ENCODE measurements around the gene PTPRT.

The PTPRT gene

GRCh38 chr20:43015566-43015965 is 174.1 kb downstream of the PTPRT start:
- H3K4me1 ChIP-seq (ENCODE audit: control insufficient read depth in 2 of 2, insufficient read depth in 2 of 2, low read length in 2 of 2) = no peaks in the 10 kb centered on the region
- H3K27me3 ChIP-seq (ENCODE audit: control insufficient read depth in 2 of 2, insufficient read depth in 2 of 2, low read length in 2 of 2) = no peaks in the 10 kb centered on the region
- no peaks in the 10 kb centered on the region for H3K36me3 ChIP-seq (ENCODE audit: control insufficient read depth in 2 of 2, insufficient read depth in 2 of 2, low read length in 2 of 2)
- no peaks in the 10 kb centered on the region for H3K9me3 ChIP-seq (ENCODE audit: control insufficient read depth in 2 of 2, low read length in 2 of 2)
- no peak overlapping the region for H3K27ac ChIP-seq (ENCODE audit: low read depth in 2 of 2, low read length in 2 of 2)
- H3K4me3 ChIP-seq (ENCODE audit: low read length in 2 of 2) = no peak overlapping the region
- H3K9ac ChIP-seq (ENCODE audit: low read depth in 1 of 2, low read length in 2 of 2) = no peak overlapping the region

- H3K27ac ChIP-seq (ENCODE audit: low read depth in 2 of 2, low read length in 2 of 2) = no peak overlapping the region
- H3K9me3 ChIP-seq (ENCODE audit: control insufficient read depth in 2 of 2, low read length in 2 of 2) = no peaks in the 10 kb centered on the region
- no peaks in the 10 kb centered on the region for H3K27me3 ChIP-seq (ENCODE audit: control insufficient read depth in 2 of 2, insufficient read depth in 2 of 2, low read length in 2 of 2)
- H3K36me3 ChIP-seq (ENCODE audit: control insufficient read depth in 2 of 2, insufficient read depth in 2 of 2, low read length in 2 of 2) = no peaks in the 10 kb centered on the region
- H3K9ac ChIP-seq (ENCODE audit: low read depth in 1 of 2, low read length in 2 of 2) = no peak overlapping the region
- H3K4me3 ChIP-seq (ENCODE audit: low read length in 2 of 2) = no peak overlapping the region
- no peaks in the 10 kb centered on the region for H3K4me1 ChIP-seq (ENCODE audit: control insufficient read depth in 2 of 2, insufficient read depth in 2 of 2, low read length in 2 of 2)
These were observed 175.5 kb downstream of the PTPRT start for GRCh38 chr20:43014206-43014605.

- Histone ChIP-seq H3K9me3 (ENCODE audit: control insufficient read depth in 2 of 2, low read length in 2 of 2) (no peaks in the 10 kb centered on the region), H3K36me3 (ENCODE audit: control insufficient read depth in 2 of 2, insufficient read depth in 2 of 2, low read length in 2 of 2) (no peaks in the 10 kb centered on the region), H3K27me3 (ENCODE audit: control insufficient read depth in 2 of 2, insufficient read depth in 2 of 2, low read length in 2 of 2) (no peaks in the 10 kb centered on the region), H3K27ac (ENCODE audit: low read depth in 2 of 2, low read length in 2 of 2) (no peak overlapping the region), H3K9ac (ENCODE audit: low read depth in 1 of 2, low read length in 2 of 2) (no peak overlapping the region), H3K4me3 (ENCODE audit: low read length in 2 of 2) (no peak overlapping the region), H3K4me1 (ENCODE audit: control insufficient read depth in 2 of 2, insufficient read depth in 2 of 2, low read length in 2 of 2) (no peaks in the 10 kb centered on the region)
These were observed 178.2 kb downstream of the PTPRT start for GRCh38 chr20:43011491-43011890.

- no peaks in the 10 kb centered on the region for H3K9me3 ChIP-seq (ENCODE audit: control insufficient read depth in 2 of 2, low read length in 2 of 2)
- H3K27me3 ChIP-seq (ENCODE audit: control insufficient read depth in 2 of 2, insufficient read depth in 2 of 2, low read length in 2 of 2) = no peaks in the 10 kb centered on the region
- H3K36me3 ChIP-seq (ENCODE audit: control insufficient read depth in 2 of 2, insufficient read depth in 2 of 2, low read length in 2 of 2) = no peaks in the 10 kb centered on the region
- no peak overlapping the region for H3K27ac ChIP-seq (ENCODE audit: low read depth in 2 of 2, low read length in 2 of 2)
- no peak overlapping the region for H3K4me3 ChIP-seq (ENCODE audit: low read length in 2 of 2)
- H3K4me1 ChIP-seq (ENCODE audit: control insufficient read depth in 2 of 2, insufficient read depth in 2 of 2, low read length in 2 of 2) = no peaks in the 10 kb centered on the region
- H3K9ac ChIP-seq (ENCODE audit: low read depth in 1 of 2, low read length in 2 of 2) = no peak overlapping the region
These were observed 180.2 kb downstream of the PTPRT start for GRCh38 chr20:43009532-43009931.

GRCh38 chr20:43007525-43007924 is 182.2 kb downstream of the PTPRT start:
- H3K9me3 ChIP-seq (ENCODE audit: control insufficient read depth in 2 of 2, low read length in 2 of 2) = no peaks in the 10 kb centered on the region
- H3K27me3 ChIP-seq (ENCODE audit: control insufficient read depth in 2 of 2, insufficient read depth in 2 of 2, low read length in 2 of 2) = no peaks in the 10 kb centered on the region
- no peak overlapping the region for H3K4me3 ChIP-seq (ENCODE audit: low read length in 2 of 2)
- H3K9ac ChIP-seq (ENCODE audit: low read depth in 1 of 2, low read length in 2 of 2) = no peak overlapping the region
- no peaks in the 10 kb centered on the region for H3K36me3 ChIP-seq (ENCODE audit: control insufficient read depth in 2 of 2, insufficient read depth in 2 of 2, low read length in 2 of 2)
- H3K27ac ChIP-seq (ENCODE audit: low read depth in 2 of 2, low read length in 2 of 2) = no peak overlapping the region
- no peaks in the 10 kb centered on the region for H3K4me1 ChIP-seq (ENCODE audit: control insufficient read depth in 2 of 2, insufficient read depth in 2 of 2, low read length in 2 of 2)

- Histone ChIP-seq H3K4me1 (ENCODE audit: control insufficient read depth in 2 of 2, insufficient read depth in 2 of 2, low read length in 2 of 2) (no peaks in the 10 kb centered on the region), H3K9ac (ENCODE audit: low read depth in 1 of 2, low read length in 2 of 2) (no peak overlapping the region), H3K27ac (ENCODE audit: low read depth in 2 of 2, low read length in 2 of 2) (no peak overlapping the region), H3K27me3 (ENCODE audit: control insufficient read depth in 2 of 2, insufficient read depth in 2 of 2, low read length in 2 of 2) (no peaks in the 10 kb centered on the region), H3K4me3 (ENCODE audit: low read length in 2 of 2) (no peak overlapping the region), H3K36me3 (ENCODE audit: control insufficient read depth in 2 of 2, insufficient read depth in 2 of 2, low read length in 2 of 2) (no peaks in the 10 kb centered on the region), H3K9me3 (ENCODE audit: control insufficient read depth in 2 of 2, low read length in 2 of 2) (no peaks in the 10 kb centered on the region)
These were observed 182.9 kb downstream of the PTPRT start for GRCh38 chr20:43006651-43007375.

GRCh38 chr20:43003318-43003944 is 186.3 kb downstream of the PTPRT start:
- H3K4me1 ChIP-seq (ENCODE audit: control insufficient read depth in 2 of 2, insufficient read depth in 2 of 2, low read length in 2 of 2) = no peaks in the 10 kb centered on the region
- H3K4me3 ChIP-seq (ENCODE audit: low read length in 2 of 2) = no peak overlapping the region
- no peak overlapping the region for H3K9ac ChIP-seq (ENCODE audit: low read depth in 1 of 2, low read length in 2 of 2)
- H3K27me3 ChIP-seq (ENCODE audit: control insufficient read depth in 2 of 2, insufficient read depth in 2 of 2, low read length in 2 of 2) = no peaks in the 10 kb centered on the region
- H3K9me3 ChIP-seq (ENCODE audit: control insufficient read depth in 2 of 2, low read length in 2 of 2) = no peaks in the 10 kb centered on the region
- no peaks in the 10 kb centered on the region for H3K36me3 ChIP-seq (ENCODE audit: control insufficient read depth in 2 of 2, insufficient read depth in 2 of 2, low read length in 2 of 2)
- H3K27ac ChIP-seq (ENCODE audit: low read depth in 2 of 2, low read length in 2 of 2) = no peak overlapping the region

- Histone ChIP-seq H3K27me3 (ENCODE audit: control insufficient read depth in 2 of 2, insufficient read depth in 2 of 2, low read length in 2 of 2) (no peaks in the 10 kb centered on the region), H3K4me1 (ENCODE audit: control insufficient read depth in 2 of 2, insufficient read depth in 2 of 2, low read length in 2 of 2) (no peaks in the 10 kb centered on the region), H3K36me3 (ENCODE audit: control insufficient read depth in 2 of 2, insufficient read depth in 2 of 2, low read length in 2 of 2) (no peaks in the 10 kb centered on the region), H3K9me3 (ENCODE audit: control insufficient read depth in 2 of 2, low read length in 2 of 2) (peaks cover 0 to 3% of the 10 kb centered on the region in 2 donors), H3K27ac (ENCODE audit: low read depth in 2 of 2, low read length in 2 of 2) (no peak overlapping the region), H3K4me3 (ENCODE audit: low read length in 2 of 2) (no peak overlapping the region), H3K9ac (ENCODE audit: low read depth in 1 of 2, low read length in 2 of 2) (no peak overlapping the region)
These were observed 193.6 kb downstream of the PTPRT start for GRCh38 chr20:42996141-42996540.

- no peaks in the 10 kb centered on the region for H3K4me1 ChIP-seq (ENCODE audit: control insufficient read depth in 2 of 2, insufficient read depth in 2 of 2, low read length in 2 of 2)
- no peak overlapping the region for H3K4me3 ChIP-seq (ENCODE audit: low read length in 2 of 2)
- no peaks in the 10 kb centered on the region for H3K9me3 ChIP-seq (ENCODE audit: control insufficient read depth in 2 of 2, low read length in 2 of 2)
- no peak overlapping the region for H3K9ac ChIP-seq (ENCODE audit: low read depth in 1 of 2, low read length in 2 of 2)
- no peaks in the 10 kb centered on the region for H3K36me3 ChIP-seq (ENCODE audit: control insufficient read depth in 2 of 2, insufficient read depth in 2 of 2, low read length in 2 of 2)
- H3K27me3 ChIP-seq (ENCODE audit: control insufficient read depth in 2 of 2, insufficient read depth in 2 of 2, low read length in 2 of 2) = no peaks in the 10 kb centered on the region
- no peak overlapping the region for H3K27ac ChIP-seq (ENCODE audit: low read depth in 2 of 2, low read length in 2 of 2)
These were observed 201.4 kb downstream of the PTPRT start for GRCh38 chr20:42988319-42988718.

- Histone ChIP-seq H3K4me3 (ENCODE audit: low read length in 2 of 2) (no peak overlapping the region), H3K4me1 (ENCODE audit: control insufficient read depth in 2 of 2, insufficient read depth in 2 of 2, low read length in 2 of 2) (no peaks in the 10 kb centered on the region), H3K9ac (ENCODE audit: low read depth in 1 of 2, low read length in 2 of 2) (no peak overlapping the region), H3K27me3 (ENCODE audit: control insufficient read depth in 2 of 2, insufficient read depth in 2 of 2, low read length in 2 of 2) (no peaks in the 10 kb centered on the region), H3K36me3 (ENCODE audit: control insufficient read depth in 2 of 2, insufficient read depth in 2 of 2, low read length in 2 of 2) (no peaks in the 10 kb centered on the region), H3K27ac (ENCODE audit: low read depth in 2 of 2, low read length in 2 of 2) (no peak overlapping the region), H3K9me3 (ENCODE audit: control insufficient read depth in 2 of 2, low read length in 2 of 2) (no peaks in the 10 kb centered on the region)
These were observed 202.2 kb downstream of the PTPRT start for GRCh38 chr20:42987376-42988114.
